LNCAP (cell line): Measurements from ENCODE around the gene PLD1.

Source experiments
- CTCF ChIP-seq: fragments of 450-650 bp; IDR thresholded peaks from 2 replicates; pipeline ENCODE4 v1.5.1; 2017; ENCODE audit warnings: mild to moderate bottlenecking

PLD1 gene

DNA sequence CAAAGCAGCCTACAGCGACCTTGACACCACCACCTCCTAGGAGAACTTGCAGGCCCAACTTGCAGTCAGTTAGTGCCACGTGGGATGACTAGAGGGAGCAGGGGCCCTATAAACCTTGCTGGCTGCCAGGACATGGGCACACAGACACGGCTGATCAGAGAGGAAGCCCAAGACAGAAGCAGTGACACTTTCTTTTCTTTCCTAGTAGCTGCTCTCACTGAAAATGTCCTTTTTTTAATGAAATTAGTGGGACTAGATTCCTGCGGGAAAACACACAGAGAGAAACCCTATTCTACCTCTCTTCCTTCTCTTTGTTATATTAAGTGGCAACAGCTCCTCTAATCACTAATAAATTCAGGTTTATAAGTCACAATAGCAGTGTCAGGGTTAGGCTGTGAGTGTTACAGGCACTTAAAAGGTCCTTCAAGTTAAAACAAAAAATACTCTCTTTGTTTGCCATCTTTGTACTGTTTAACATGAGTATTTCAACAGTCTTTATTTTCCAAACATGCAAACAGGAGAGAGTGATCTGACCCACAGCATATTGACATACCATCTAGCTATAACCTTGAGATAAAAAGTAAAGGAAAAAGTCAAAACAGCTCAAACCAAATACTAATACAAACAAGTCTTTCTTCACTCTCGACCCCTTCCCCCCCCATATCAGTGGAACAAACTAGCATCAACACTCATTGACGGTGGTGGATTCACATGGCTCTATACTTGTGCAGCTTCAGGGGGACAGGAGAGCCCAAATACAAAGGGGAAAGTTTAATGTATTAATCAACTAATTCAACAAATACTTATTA is 30.7 kb upstream of the PLD1 start:
- TF ChIP-seq CTCF: no peak

DNA sequence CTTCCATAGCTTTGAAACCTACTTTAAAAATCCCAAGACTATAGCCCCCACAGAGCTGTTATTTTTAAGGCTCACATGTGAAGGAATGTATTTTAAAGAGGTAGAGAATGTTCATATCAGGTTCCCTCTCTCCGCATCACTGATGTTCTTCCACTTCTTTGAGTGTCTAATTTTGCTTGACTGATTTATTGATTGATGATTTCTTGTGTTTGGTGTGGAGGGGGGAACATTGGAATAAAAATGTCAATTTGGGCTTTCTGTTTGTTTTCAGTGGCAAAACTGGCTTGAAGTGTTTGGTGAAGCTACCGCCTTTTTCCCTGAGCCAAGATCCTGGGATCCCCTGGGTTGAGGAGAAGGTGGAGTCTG is 30.1 kb upstream of the PLD1 start:
- TF ChIP-seq CTCF: no peak

- no peak for TF ChIP-seq CTCF
Observed at GRCh38 chr3:171839270-171839669, 29.0 kb upstream of the PLD1 start.

GRCh38 chr3:171838218-171838720 is 28.0 kb upstream of the PLD1 start:
- no peak for TF ChIP-seq CTCF

DNA sequence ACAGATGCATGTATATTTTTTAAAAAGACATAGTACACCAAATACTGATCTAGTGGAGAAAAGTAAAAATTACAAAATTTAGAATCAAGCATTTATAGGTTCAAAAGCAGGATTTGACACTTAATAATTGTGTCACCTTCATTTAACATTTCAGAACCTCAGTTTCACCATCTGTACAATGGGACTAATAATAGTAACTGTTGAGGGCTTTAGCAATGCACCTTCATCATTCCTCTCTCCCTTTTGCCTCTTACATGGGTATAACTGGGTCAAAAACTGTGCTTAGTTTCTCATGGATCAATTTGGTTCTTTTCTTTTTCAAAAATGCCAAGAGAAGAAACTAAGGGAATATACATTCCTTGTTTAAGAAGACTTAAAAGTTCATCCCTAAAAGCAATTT is 27.4 kb upstream of the PLD1 start:
- TF ChIP-seq CTCF: no peak

DNA sequence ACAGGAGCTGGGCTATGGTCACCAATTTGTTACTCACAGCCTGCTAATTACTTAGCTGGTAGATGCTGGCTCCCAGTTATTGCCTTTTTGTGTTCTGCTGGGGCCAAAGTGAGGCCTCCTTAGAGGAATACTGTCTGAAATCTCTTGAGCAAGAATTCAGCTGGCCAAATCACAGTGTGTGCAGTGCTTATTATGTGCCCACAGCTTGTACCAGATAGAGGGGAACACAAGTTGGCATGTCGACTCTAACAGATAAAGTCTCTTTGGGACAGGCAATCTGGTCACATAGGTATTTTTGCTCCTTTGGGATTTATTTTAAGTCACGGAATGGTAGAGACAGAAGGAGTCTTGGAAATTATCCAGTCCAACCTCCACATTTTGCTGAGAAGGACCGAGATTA is 26.6 kb upstream of the PLD1 start:
- TF ChIP-seq CTCF: no peak

DNA sequence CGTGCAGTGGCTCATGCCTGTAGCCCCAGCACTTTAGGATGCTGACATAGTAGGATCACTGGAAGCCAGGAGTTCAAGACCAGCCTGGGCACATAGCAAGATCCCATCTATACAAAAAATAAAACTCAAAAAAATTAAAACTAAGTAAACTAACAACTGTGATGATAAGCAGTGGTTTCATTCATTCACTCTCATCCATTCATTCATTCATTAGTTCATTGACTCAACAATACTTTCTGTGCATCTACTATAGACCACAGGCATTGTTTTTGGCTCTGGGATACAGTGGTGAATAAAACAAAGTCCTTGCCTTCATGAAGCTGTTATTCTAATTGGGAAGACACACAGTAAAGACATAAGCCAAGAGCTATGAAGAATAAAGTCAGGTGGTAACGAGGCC is 25.3 kb upstream of the PLD1 start:
- TF ChIP-seq CTCF: no peak

DNA sequence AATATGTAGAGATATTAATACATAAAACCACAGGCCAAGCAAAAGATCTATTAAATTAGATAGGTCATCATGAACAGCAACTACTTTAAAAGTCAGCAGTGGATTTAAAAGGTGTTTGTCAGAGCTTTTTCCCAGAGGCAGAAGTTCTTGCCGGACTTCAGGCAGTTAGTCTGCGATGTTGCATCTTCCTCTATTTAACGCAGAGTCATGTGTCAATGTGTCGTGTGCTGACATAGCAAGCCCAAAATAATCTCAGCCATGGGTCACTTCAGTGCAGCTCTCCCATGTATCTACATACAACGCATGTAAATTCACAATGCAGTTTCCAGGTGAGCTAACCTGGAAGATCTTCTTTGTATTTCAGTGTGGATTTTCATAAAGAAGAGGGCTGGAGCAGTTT is 24.8 kb upstream of the PLD1 start:
- TF ChIP-seq CTCF: no peak
